MM.1S (cell line): ENCODE measurements around the gene MSANTD2.
A peak's percentile ranks its signal among the peaks of the same experiment; 100 is the strongest.

Experiments used
- DNase-seq: peaks from one replicate; pipeline ENCODE4 v3.0.0-alpha.2; 2015
- H2AFZ ChIP-seq: fragments of 300-600 bp; sonication (generic); 2 replicates; pipeline ENCODE4 v1.6.0; 2016; ENCODE audit warnings: antibody characterized with exemption, low read length
- H3F3A ChIP-seq: fragments of 300-600 bp; sonication (generic); 2 replicates; pipeline ENCODE4 v1.6.1; 2016; ENCODE audit warnings: mild to moderate bottlenecking, antibody characterized with exemption, low read length, moderate library complexity, mixed read lengths; ENCODE audit not compliant: insufficient read depth
- H3K27ac ChIP-seq: fragments of 300-600 bp; sonication (generic); 2 replicates; pipeline ENCODE4 v1.5.1; 2016; ENCODE audit warnings: mild to moderate bottlenecking, low read length
- H3K27me3 ChIP-seq: fragments of 300-600 bp; sonication (generic); replicated peaks from 2 replicates; pipeline ENCODE4 v1.6.0; 2016; ENCODE audit warnings: low read length; ENCODE audit not compliant: insufficient read depth
- H3K36me3 ChIP-seq: fragments of 300-600 bp; sonication (generic); replicated peaks from 2 replicates; pipeline ENCODE4 v1.6.1; 2016; ENCODE audit warnings: mild to moderate bottlenecking, low read length, mixed read lengths; ENCODE audit not compliant: insufficient read depth
- H3K4me1 ChIP-seq: fragments of 300-600 bp; sonication (generic); 2 replicates; pipeline ENCODE4 v1.6.1; 2016; ENCODE audit warnings: low read length, mixed read lengths
- H3K4me2 ChIP-seq: fragments of 300-600 bp; sonication (generic); 2 replicates; pipeline ENCODE4 v1.6.0; 2016; ENCODE audit warnings: low read depth, low read length
- H3K4me3 ChIP-seq: fragments of 300-600 bp; sonication (generic); 2 replicates; pipeline ENCODE4 v1.5.1; 2016; ENCODE audit warnings: low read length, mixed read lengths
- H3K79me2 ChIP-seq: fragments of 300-600 bp; sonication (generic); 2 replicates; pipeline ENCODE4 v1.6.1; 2016; ENCODE audit warnings: mixed run types, low read length, mixed read lengths
- H3K9ac ChIP-seq: fragments of 300-600 bp; sonication (generic); 2 replicates; pipeline ENCODE4 v1.6.1; 2016; ENCODE audit warnings: low read length, mixed read lengths
- H3K9me2 ChIP-seq: fragments of 300-600 bp; sonication (generic); replicated peaks from 2 replicates; pipeline ENCODE4 v1.6.1; 2016; ENCODE audit warnings: mild to moderate bottlenecking, low read length, mixed read lengths; ENCODE audit not compliant: insufficient read depth
- H3K9me3 ChIP-seq: fragments of 300-600 bp; sonication (generic); replicated peaks from 2 replicates; pipeline ENCODE4 v1.6.1; 2016; ENCODE audit warnings: mild to moderate bottlenecking, low read length, mixed read lengths; ENCODE audit not compliant: insufficient read depth
- H4K20me1 ChIP-seq: fragments of 300-600 bp; sonication (generic); 2 replicates; pipeline ENCODE4 v1.6.1; 2016; ENCODE audit warnings: mild to moderate bottlenecking, low read length, moderate library complexity, mixed read lengths; ENCODE audit not compliant: insufficient read depth
- EZH2 ChIP-seq: fragments of 300-600 bp; sonication (generic); optimal IDR thresholded peaks from 2 replicates; pipeline ENCODE3; 2017; ENCODE audit warnings: low read depth, mild to moderate bottlenecking, antibody characterized with exemption, low read length, mixed read lengths
- EZH2phosphoT487 ChIP-seq: fragments of 300-600 bp; sonication (generic); IDR thresholded peaks from 2 replicates; pipeline ENCODE4 v1.6.1; 2018; ENCODE audit warnings: antibody characterized with exemption, low read length
- TF ChIP-seq, protein P1 (sequence below): fragments of 300-600 bp; sonication (generic); IDR thresholded peaks from 2 replicates; pipeline ENCODE4 v1.5.1; 2016; ENCODE audit warnings: antibody characterized with exemption, low read length, mixed read lengths

The MSANTD2 gene

DNA sequence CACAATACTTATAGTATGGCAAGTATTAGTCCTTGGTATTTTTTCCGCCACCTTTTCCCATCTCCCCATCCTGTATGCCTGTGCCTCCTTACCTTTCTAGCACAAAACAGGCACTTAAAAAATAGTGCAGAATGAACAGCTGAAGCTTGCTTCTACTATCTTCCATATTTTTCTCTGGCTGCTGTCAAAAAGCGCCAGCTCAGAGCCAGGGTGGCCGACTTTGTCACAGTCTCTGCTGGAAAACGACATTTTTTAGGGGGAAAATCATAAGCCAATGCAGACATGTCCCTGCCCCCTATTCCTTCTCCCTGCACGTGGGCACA lies 38.6 kb upstream of the MSANTD2 start:
- Histone ChIP-seq H3K36me3 (no peaks in the 10 kb centered on the region), H2AFZ (no peak overlapping the region), H3K4me1 (peaks cover 4% of the 10 kb centered on the region; the same call in 1 of the 2 replicates), H3F3A (0 out of 2 replicates have a peak, but pooled peaks cover 6% of the 10 kb centered on the region), H3K4me2 (0 out of 2 replicates have a peak overlapping the region, but pooled peaks have one; percentile 49), H3K27me3 (peaks cover 61% of the 10 kb centered on the region), H3K4me3 (no peak overlapping the region), H4K20me1 (no peaks in the 10 kb centered on the region), H3K9me2 (no peaks in the 10 kb centered on the region), H3K27ac (no peak overlapping the region), H3K79me2 (no peaks in the 10 kb centered on the region), H3K9ac (no peak overlapping the region), H3K9me3 (no peaks in the 10 kb centered on the region)
- TF ChIP-seq, protein P1, sequence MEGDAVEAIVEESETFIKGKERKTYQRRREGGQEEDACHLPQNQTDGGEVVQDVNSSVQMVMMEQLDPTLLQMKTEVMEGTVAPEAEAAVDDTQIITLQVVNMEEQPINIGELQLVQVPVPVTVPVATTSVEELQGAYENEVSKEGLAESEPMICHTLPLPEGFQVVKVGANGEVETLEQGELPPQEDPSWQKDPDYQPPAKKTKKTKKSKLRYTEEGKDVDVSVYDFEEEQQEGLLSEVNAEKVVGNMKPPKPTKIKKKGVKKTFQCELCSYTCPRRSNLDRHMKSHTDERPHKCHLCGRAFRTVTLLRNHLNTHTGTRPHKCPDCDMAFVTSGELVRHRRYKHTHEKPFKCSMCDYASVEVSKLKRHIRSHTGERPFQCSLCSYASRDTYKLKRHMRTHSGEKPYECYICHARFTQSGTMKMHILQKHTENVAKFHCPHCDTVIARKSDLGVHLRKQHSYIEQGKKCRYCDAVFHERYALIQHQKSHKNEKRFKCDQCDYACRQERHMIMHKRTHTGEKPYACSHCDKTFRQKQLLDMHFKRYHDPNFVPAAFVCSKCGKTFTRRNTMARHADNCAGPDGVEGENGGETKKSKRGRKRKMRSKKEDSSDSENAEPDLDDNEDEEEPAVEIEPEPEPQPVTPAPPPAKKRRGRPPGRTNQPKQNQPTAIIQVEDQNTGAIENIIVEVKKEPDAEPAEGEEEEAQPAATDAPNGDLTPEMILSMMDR, result no peak
- TF ChIP-seq EZH2phosphoT487, result no peak
- DNase-seq, result no peak

DNA sequence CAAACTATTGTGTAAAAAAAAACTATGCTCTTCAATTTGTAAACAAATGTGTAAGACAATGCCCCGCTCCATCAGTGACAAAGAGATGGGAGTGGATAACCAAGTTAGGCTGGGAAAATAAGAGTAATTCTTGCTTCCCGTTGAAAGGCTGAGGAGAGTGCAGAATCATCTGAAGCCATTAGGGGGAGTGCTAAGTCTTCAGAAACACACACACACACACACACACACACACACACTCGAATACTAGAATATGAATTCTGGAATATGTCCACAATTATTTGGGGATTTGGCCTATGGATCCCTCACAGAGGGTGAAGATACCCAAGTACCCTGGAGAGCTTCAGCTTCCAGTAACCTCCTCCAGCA lies 37.3 kb upstream of the MSANTD2 start:
- TF ChIP-seq EZH2 (no peak), EZH2phosphoT487 (no peak)
- TF ChIP-seq, protein P1, result peak; percentile 42
- Histone ChIP-seq H2AFZ (no peak overlapping the region), H3K9ac (no peak overlapping the region), H3K9me2 (no peaks in the 10 kb centered on the region), H3K4me3 (no peak overlapping the region), H3K27me3 (peaks cover 48% of the 10 kb centered on the region), H3K4me2 (peak overlapping the region; percentile 87), H3K9me3 (no peaks in the 10 kb centered on the region), H3K36me3 (no peaks in the 10 kb centered on the region), H3K79me2 (no peaks in the 10 kb centered on the region), H4K20me1 (no peaks in the 10 kb centered on the region), H3F3A (0 out of 2 replicates have a peak, but pooled peaks cover 6% of the 10 kb centered on the region), H3K27ac (peak overlapping the region; percentile 13; the same call in 1 of the 2 replicates), H3K4me1 (peaks cover 4% of the 10 kb centered on the region; the same call in 1 of the 2 replicates)
- DNase-seq, result peak; percentile 61

DNA sequence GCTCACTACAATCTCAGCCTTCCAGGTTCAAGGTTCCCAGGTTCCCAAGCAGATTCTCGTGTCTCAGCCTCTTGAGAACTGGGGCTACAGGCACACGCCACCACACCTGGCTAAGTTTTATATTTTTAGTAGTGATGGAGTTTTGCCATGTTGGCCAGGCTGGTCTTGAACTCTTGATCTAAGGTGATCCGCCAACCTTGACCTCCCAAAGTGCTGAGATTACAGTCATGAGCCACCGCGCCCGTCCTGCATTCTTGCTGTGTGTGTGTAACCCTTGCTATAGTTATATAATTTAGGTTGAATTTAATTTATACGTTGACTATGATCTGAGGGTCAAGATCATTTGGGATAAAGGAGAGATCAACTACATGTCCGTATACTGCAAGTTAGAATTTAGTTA lies 35.7 kb upstream of the MSANTD2 start:
- Histone ChIP-seq H3F3A (0 out of 2 replicates have a peak, but pooled peaks cover 6% of the 10 kb centered on the region), H3K9ac (peak overlapping the region; percentile 48; the same call in 1 of the 2 replicates), H3K4me1 (peaks cover 4% of the 10 kb centered on the region; the same call in 1 of the 2 replicates), H3K36me3 (no peaks in the 10 kb centered on the region), H3K27me3 (peaks cover 32% of the 10 kb centered on the region), H4K20me1 (no peaks in the 10 kb centered on the region), H3K27ac (peak overlapping the region; percentile 67; the same call in 1 of the 2 replicates), H3K9me2 (no peaks in the 10 kb centered on the region), H3K9me3 (no peaks in the 10 kb centered on the region), H3K4me3 (peak overlapping the region; percentile 58), H2AFZ (peak overlapping the region; percentile 85), H3K79me2 (no peaks in the 10 kb centered on the region), H3K4me2 (peak overlapping the region; percentile 87)
- no peak for DNase-seq
- TF ChIP-seq, protein P1, result no peak
- TF ChIP-seq EZH2, result no peak
- no peak for TF ChIP-seq EZH2phosphoT487
